Right ventricle myocardium inferior (tissue), 1 donor: ENCODE measurements around the gene CACNA2D2. TPM values are rescaled to one million over a fixed set of nuclear protein-coding genes. Genes with fewer than 3 reads are reported as not detected.
A peak's percentile ranks its signal among the peaks of the same experiment; 100 is the strongest.

Experiments used
- ATAC-seq: fragments of 200-7000 bp; cut with Tn5 transposase; one replicate; pipeline ENCODE4 v1.9.1; 2020; ENCODE audit warnings: mild to moderate bottlenecking, moderate library complexity
- DNase-seq: peaks from one replicate; pipeline ENCODE4 v3.0.0; 2021; ENCODE audit errors: missing footprints
- intact Hi-C: fragments of 100-400 bp; cut with DNase I; formaldehyde crosslinking; loops from one replicate; pipeline ENCODE4 v1.11.0; 2022
- total RNA-seq: library from RNA; stranded (reverse); fragmentation: NEBNext Ultra II Directional; extraction: Animal tissue kit (Norgen Biotek cat#: 25700); gene quantifications from one replicate; pipeline ENCODE4 v1.2.1, GENCODE V29; 2021
- donor health status: DM: no; HTN: yes; CAD: no; lungs with severe emphysema.

The CACNA2D2 gene
- total RNA-seq, 1 donor from 2014 or later: 1.2 TPM

GRCh38 chr3:50345586-50346234 lies 157.7 kb downstream of the CACNA2D2 start, which contains the start of gene ZMYND10:
Gene ZMYND10, minus strand, starts transcription at chr3:50345732. Its CDS starts 153 bp downstream, at chr3:50345579.
- DNase-seq (peak; percentile 87), ATAC-seq (peak; percentile 36)
- intact Hi-C loops: loop anchor here (5.0 kb wide), 1 partner anchor 267 kb away; the partner anchor contains the start of gene CISH

GRCh38 chr3:50345008-50345407 lies 158.4 kb downstream of the CACNA2D2 start:
- intact Hi-C loops: loop anchor here (5.0 kb wide), 1 partner anchor 267 kb away; the partner anchor contains the start of gene CISH
- no peak for DNase-seq
- ATAC-seq: no peak

GRCh38 chr3:50342813-50343633 lies 160.4 kb downstream of the CACNA2D2 start:
- intact Hi-C loops: no loop called here

GRCh38 chr3:50341996-50342650 lies 161.3 kb downstream of the CACNA2D2 start:
- DNase-seq: no peak
- intact Hi-C loops: no loop called here
- ATAC-seq: no peak

More at GRCh38 chr3:50342813-50343633, 160.4 kb downstream of the CACNA2D2 start:
- ATAC-seq (no peak), DNase-seq (no peak)

- intact Hi-C loops: no loop called here
- ATAC-seq: no peak
- no peak for DNase-seq
Measured at GRCh38 chr3:50341537-50341936, 161.9 kb downstream of the CACNA2D2 start.

- ATAC-seq (peak; percentile 48), DNase-seq (peak; percentile 92)
Measured at GRCh38 chr3:50340448-50341329, 162.7 kb downstream of the CACNA2D2 start, which contains the start of gene RASSF1. Gene RASSF1, minus strand, starts transcription at chr3:50340836. Its CDS starts 31 bp downstream, at chr3:50340805.

GRCh38 chr3:50340147-50340447 lies 163.3 kb downstream of the CACNA2D2 start:
- intact Hi-C loops: no loop called here
- no peak for DNase-seq
- ATAC-seq: no peak

More at GRCh38 chr3:50340448-50341329, 162.7 kb downstream of the CACNA2D2 start, which contains the start of gene RASSF1:
- intact Hi-C loops: no loop called here

- ATAC-seq: no peak
- intact Hi-C loops: no loop called here
- no peak for DNase-seq
Measured at GRCh38 chr3:50339485-50340146, 163.8 kb downstream of the CACNA2D2 start.

- intact Hi-C loops: no loop called here
- DNase-seq: no peak
- no peak for ATAC-seq
Measured at GRCh38 chr3:50338965-50339364, 164.5 kb downstream of the CACNA2D2 start.

- ATAC-seq (peak; percentile 91), DNase-seq (peak; percentile 100)
- intact Hi-C loops: no loop called here
Measured at GRCh38 chr3:50337175-50337861, 166.1 kb downstream of the CACNA2D2 start.

- intact Hi-C loops: no loop called here
- no peak for ATAC-seq
- DNase-seq: no peak
Measured at GRCh38 chr3:50336452-50337174, 166.8 kb downstream of the CACNA2D2 start.

- intact Hi-C loops: no loop called here
- peak; percentile 8 for DNase-seq
- ATAC-seq: no peak
Measured at GRCh38 chr3:50334339-50335075, 168.9 kb downstream of the CACNA2D2 start.

- peak; percentile 33 for ATAC-seq
- peak; percentile 67 for DNase-seq
- intact Hi-C loops: no loop called here
Measured at GRCh38 chr3:50333744-50334328, 169.6 kb downstream of the CACNA2D2 start.

GRCh38 chr3:50331364-50331907 lies 172.0 kb downstream of the CACNA2D2 start:
- intact Hi-C loops: no loop called here
- peak; percentile 34 for DNase-seq
- ATAC-seq: no peak

- ATAC-seq (no peak), DNase-seq (peak; percentile 49)
- intact Hi-C loops: no loop called here
Measured at GRCh38 chr3:50330330-50330729, 173.1 kb downstream of the CACNA2D2 start.
